ENCODE results near the gene GABRD. TPM values are rescaled to one million over a fixed set of nuclear protein-coding genes. Genes with fewer than 3 reads are reported as not detected.

GABRD gene
- total and polyA plus RNA-seq, 2 donors (not counting 3 experiments of a cell fraction or from before 2014, with no cell fraction given) = not detected

DNA sequence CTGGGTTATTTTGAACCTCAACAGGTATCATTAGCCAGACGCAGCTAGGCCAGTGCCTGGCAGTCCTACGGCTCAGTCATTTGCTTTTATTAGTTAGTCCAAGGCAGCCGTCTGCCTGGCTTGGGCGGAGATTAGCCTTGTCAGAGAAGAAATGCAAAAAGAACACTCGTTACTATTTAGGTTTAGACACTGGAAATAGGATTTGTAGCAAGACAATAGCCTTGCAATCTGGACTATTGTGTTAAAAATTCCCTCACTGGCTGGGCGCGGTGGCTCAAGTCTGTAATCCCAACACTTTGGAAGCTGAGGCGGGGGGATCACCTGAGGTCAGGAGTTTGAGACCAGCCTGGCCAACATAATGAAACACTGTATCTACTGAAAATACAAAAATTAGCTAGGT, 20.1 kb downstream of the GABRD start:
- ChIA-PET POLR2A (no interaction called here), CTCF (no interaction called here)
- no peaks in the 10 kb centered on the region for H3K9me1 ChIP-seq (replicated peaks; ENCODE audit: control insufficient read depth, extremely low read depth, insufficient read depth, low read length)
- H4K20me1 ChIP-seq (replicated peaks; ENCODE audit: control insufficient read depth, extremely low read depth, insufficient read depth, low read length) = no peaks in the 10 kb centered on the region
- BruUV-seq (replicated peaks) = no TSS peak
- no peaks in the 10 kb centered on the region for H3K79me2 ChIP-seq (ENCODE audit: control insufficient read depth, insufficient read depth, low read length)
- H3K9ac ChIP-seq (replicated peaks; ENCODE audit: extremely low read depth, insufficient read depth, low read length) = no peak overlapping the region
- no peaks in the 10 kb centered on the region for H3K27me3 ChIP-seq (ENCODE audit: control insufficient read depth in 2 of 2, insufficient read depth in 2 of 2, low read length in 2 of 2)
- dilution Hi-C loops (cut with MboI; ENCODE audit: extremely low pct_ligation_motif_present, low sequenced_read_pairs) (no loop called here), intact Hi-C loops (cut with micrococcal nuclease) (no loop called here)
- no peak overlapping the region for H3K4me2 ChIP-seq (ENCODE audit: insufficient read depth, low read length)
- H3K4me3 ChIP-seq (replicated peaks in 1 of 3; ENCODE audit: insufficient read depth in 1 of 3, low read depth in 1 of 3, low read length in 3 of 3) = no peak overlapping the region
- TF ChIP-seq, protein P1, sequence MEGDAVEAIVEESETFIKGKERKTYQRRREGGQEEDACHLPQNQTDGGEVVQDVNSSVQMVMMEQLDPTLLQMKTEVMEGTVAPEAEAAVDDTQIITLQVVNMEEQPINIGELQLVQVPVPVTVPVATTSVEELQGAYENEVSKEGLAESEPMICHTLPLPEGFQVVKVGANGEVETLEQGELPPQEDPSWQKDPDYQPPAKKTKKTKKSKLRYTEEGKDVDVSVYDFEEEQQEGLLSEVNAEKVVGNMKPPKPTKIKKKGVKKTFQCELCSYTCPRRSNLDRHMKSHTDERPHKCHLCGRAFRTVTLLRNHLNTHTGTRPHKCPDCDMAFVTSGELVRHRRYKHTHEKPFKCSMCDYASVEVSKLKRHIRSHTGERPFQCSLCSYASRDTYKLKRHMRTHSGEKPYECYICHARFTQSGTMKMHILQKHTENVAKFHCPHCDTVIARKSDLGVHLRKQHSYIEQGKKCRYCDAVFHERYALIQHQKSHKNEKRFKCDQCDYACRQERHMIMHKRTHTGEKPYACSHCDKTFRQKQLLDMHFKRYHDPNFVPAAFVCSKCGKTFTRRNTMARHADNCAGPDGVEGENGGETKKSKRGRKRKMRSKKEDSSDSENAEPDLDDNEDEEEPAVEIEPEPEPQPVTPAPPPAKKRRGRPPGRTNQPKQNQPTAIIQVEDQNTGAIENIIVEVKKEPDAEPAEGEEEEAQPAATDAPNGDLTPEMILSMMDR (IDR thresholded peaks at IDR 0.05; ENCODE audit: extremely low read depth in 1 of 2, insufficient read depth in 1 of 2, low read depth in 1 of 2, low read length in 2 of 2) = no peak
- TF ChIP-seq GATA2 (IDR thresholded peaks at IDR 0.05; ENCODE audit: insufficient read depth, insufficient read length, low read depth, low read length) (no peak), MYC (IDR thresholded peaks at IDR 0.05; ENCODE audit: low read depth, low read length) (no peak)
- H3K4me1 ChIP-seq (ENCODE audit: control insufficient read depth, extremely low read depth, insufficient read depth, low read length) = no peaks in the 10 kb centered on the region
- no peak for DNase-seq (ENCODE audit: low read depth, low spot score)
- FAIRE-seq = no peak
- no peak overlapping the region for H2AFZ ChIP-seq (ENCODE audit: low read depth, low read length)
- no peaks in the 10 kb centered on the region for H3K36me3 ChIP-seq (ENCODE audit: control insufficient read depth in 2 of 2, extremely low read depth in 1 of 2, insufficient read depth in 2 of 2, low read length in 2 of 2)
- no peaks in the 10 kb centered on the region for H3K9me3 ChIP-seq (replicated peaks; ENCODE audit: control insufficient read depth, insufficient read depth, low read length)
- no peak overlapping the region for H3K27ac ChIP-seq (ENCODE audit: insufficient read depth, low read depth, low read length)

- Histone ChIP-seq H3K27me3 (ENCODE audit: control insufficient read depth in 2 of 2, insufficient read depth in 2 of 2, low read length in 2 of 2) (no peaks in the 10 kb centered on the region), H4K20me1 (replicated peaks; ENCODE audit: control insufficient read depth, extremely low read depth, insufficient read depth, low read length) (no peaks in the 10 kb centered on the region), H3K9me3 (replicated peaks; ENCODE audit: control insufficient read depth, insufficient read depth, low read length) (no peaks in the 10 kb centered on the region), H3K27ac (ENCODE audit: insufficient read depth, low read depth, low read length) (no peak overlapping the region), H3K9me1 (replicated peaks; ENCODE audit: control insufficient read depth, extremely low read depth, insufficient read depth, low read length) (no peaks in the 10 kb centered on the region), H3K4me2 (ENCODE audit: insufficient read depth, low read length) (no peak overlapping the region), H3K9ac (replicated peaks; ENCODE audit: extremely low read depth, insufficient read depth, low read length) (no peak overlapping the region), H2AFZ (ENCODE audit: low read depth, low read length) (no peak overlapping the region), H3K4me1 (ENCODE audit: control insufficient read depth, extremely low read depth, insufficient read depth, low read length) (no peaks in the 10 kb centered on the region), H3K4me3 (replicated peaks in 1 of 3; ENCODE audit: insufficient read depth in 1 of 3, low read depth in 1 of 3, low read length in 3 of 3) (no peak overlapping the region), H3K79me2 (ENCODE audit: control insufficient read depth, insufficient read depth, low read length) (no peaks in the 10 kb centered on the region), H3K36me3 (ENCODE audit: control insufficient read depth in 2 of 2, extremely low read depth in 1 of 2, insufficient read depth in 2 of 2, low read length in 2 of 2) (no peaks in the 10 kb centered on the region)
- intact Hi-C loops (cut with micrococcal nuclease) = no loop called here
- no TSS peak for BruUV-seq (replicated peaks)
- DNase-seq (ENCODE audit: low read depth, low spot score) (no peak), FAIRE-seq (no peak)
- no peak for TF ChIP-seq POLR2AphosphoS5 (IDR thresholded peaks at IDR 0.05; ENCODE audit: insufficient read depth, low read depth, low read length)
- TF ChIP-seq MAX (IDR thresholded peaks at IDR 0.05; ENCODE audit: insufficient read depth, insufficient read length) = no peak
- TF ChIP-seq, protein P1 (IDR thresholded peaks at IDR 0.05; ENCODE audit: extremely low read depth in 1 of 2, insufficient read depth in 1 of 2, low read depth in 1 of 2, low read length in 2 of 2) = no peak
- no peak for TF ChIP-seq POLR2A (IDR thresholded peaks at IDR 0.05; ENCODE audit: low read depth, low read length)
- TF ChIP-seq EZH2 (IDR thresholded peaks at IDR 0.05; ENCODE audit: borderline replicate concordance, low read depth, low read length, severe bottlenecking) = no peak
- TF ChIP-seq MYC (IDR thresholded peaks at IDR 0.05; ENCODE audit: low read depth, low read length) = no peak
- TF ChIP-seq JUN (IDR thresholded peaks at IDR 0.05; ENCODE audit: borderline replicate concordance, insufficient read depth, insufficient read length, low read depth) = no peak
- no peak for TF ChIP-seq FOS (IDR thresholded peaks at IDR 0.05; ENCODE audit: borderline replicate concordance, insufficient read depth, low read length)
- no peak for TF ChIP-seq GATA2 (IDR thresholded peaks at IDR 0.05; ENCODE audit: insufficient read depth, insufficient read length, low read depth, low read length)
- dilution Hi-C loops (cut with MboI; ENCODE audit: extremely low pct_ligation_motif_present, low sequenced_read_pairs) = no loop called here
- CTCF ChIA-PET = interaction anchor here (1.0 to 2.1 kb wide), 4 partner anchors 50 to 133 kb away, joined by 3 to 7 read pairs (median 4); no protein-coding TSS in a partner anchor
- POLR2A ChIA-PET = no interaction called here
Measured at GRCh38 chr1:2041305-2041704, 22.2 kb downstream of the GABRD start.

Data from endothelial cell of umbilical vein (primary cell).